HG03354 (cell line): ENCODE measurements around the gene KLF6.

Experiments
- ATAC-seq: cut with Tn5 transposase; IDR thresholded peaks from one replicate; pipeline ENCODE4 v1.9.1; 2021; ENCODE audit warnings: mild to moderate bottlenecking; ENCODE audit not compliant: unreplicated experiment, poor library complexity, severe bottlenecking

Gene KLF6

GRCh38 chr10:3777981-3778691 lies 6.9 kb downstream of the KLF6 start:
- ATAC-seq: no peak

- no peak for ATAC-seq
Observed at GRCh38 chr10:3776796-3777571, 8.0 kb downstream of the KLF6 start.

GRCh38 chr10:3775696-3776551 lies 9.1 kb downstream of the KLF6 start:
- ATAC-seq: peak; percentile 40

- ATAC-seq: peak; percentile 2
Observed at GRCh38 chr10:3774814-3775695, 10.0 kb downstream of the KLF6 start.

GRCh38 chr10:3774018-3774813 lies 10.8 kb downstream of the KLF6 start:
- ATAC-seq: no peak

- no peak for ATAC-seq
Observed at GRCh38 chr10:3773460-3774017, 11.5 kb downstream of the KLF6 start.

- ATAC-seq: no peak
Observed at GRCh38 chr10:3772361-3773171, 12.4 kb downstream of the KLF6 start.

GRCh38 chr10:3770611-3771110 lies 14.3 kb downstream of the KLF6 start:
- no peak for ATAC-seq

- no peak for ATAC-seq
Observed at GRCh38 chr10:3769556-3769955, 15.5 kb downstream of the KLF6 start.

- no peak for ATAC-seq
Observed at GRCh38 chr10:3766046-3766756, 18.8 kb downstream of the KLF6 start.

- ATAC-seq: no peak
Observed at GRCh38 chr10:3765146-3765545, 19.9 kb downstream of the KLF6 start.

- ATAC-seq: no peak
Observed at GRCh38 chr10:3764626-3765112, 20.3 kb downstream of the KLF6 start.

- no peak for ATAC-seq
Observed at GRCh38 chr10:3763852-3764625, 21.0 kb downstream of the KLF6 start.

GRCh38 chr10:3763035-3763456 lies 22.0 kb downstream of the KLF6 start:
- ATAC-seq: no peak

- no peak for ATAC-seq
Observed at GRCh38 chr10:3762309-3762708, 22.7 kb downstream of the KLF6 start.

- ATAC-seq: no peak
Observed at GRCh38 chr10:3761904-3762303, 23.1 kb downstream of the KLF6 start.
